Activated naive CD8-positive, alpha-beta T cell treated with anti-CD3 and anti-CD28 coated beads, Interleukin-2, amount 10 ng/mL, durations not matched to agents 7 days and 5 days (primary cell): ENCODE data around the gene MLLT1. TPM values are rescaled to one million over a fixed set of nuclear protein-coding genes. Genes with fewer than 3 reads are reported as not detected.
A peak's percentile ranks its signal among the peaks of the same experiment; 100 is the strongest.

Experiments used
- ATAC-seq: fragments of 150-1000 bp; cut with Tn5 transposase; one replicate; pipeline ENCODE4 v1.10.0; 2021; ENCODE audit warnings: low read depth, moderate library complexity
- POLR2A ChIA-PET: fragments of 350-600 bp; sonication (Branson Sonifier 250); formaldehyde crosslinking; loops from one replicate; lab custom pipeline; 2021; ENCODE audit warnings: antibody characterized with exemption; lab: Charles Lee
- DNase-seq: peaks from one replicate; pipeline ENCODE4 v3.0.0; 2021
- H3K27ac Mint-ChIP-seq: one replicate; pipeline ENCODE4 v1.8.0; 2022; ENCODE audit warnings: mild to moderate bottlenecking, mixed read lengths
- H3K27me3 Mint-ChIP-seq: one replicate; pipeline ENCODE4 v1.8.0; 2022; ENCODE audit warnings: mild to moderate bottlenecking, moderate library complexity, mixed read lengths
- H3K36me3 Mint-ChIP-seq: one replicate; pipeline ENCODE4 v1.8.0; 2021; ENCODE audit warnings: mild to moderate bottlenecking, mixed read lengths
- H3K4me1 Mint-ChIP-seq: one replicate; pipeline ENCODE4 v1.8.0; 2021; ENCODE audit warnings: mixed read lengths
- H3K4me3 Mint-ChIP-seq: one replicate; pipeline ENCODE4 v1.8.0; 2022; ENCODE audit warnings: mild to moderate bottlenecking, moderate library complexity, mixed read lengths
- H3K9me3 Mint-ChIP-seq: one replicate; pipeline ENCODE4 v1.8.0; 2021; ENCODE audit warnings: mixed read lengths
- total RNA-seq, 2 experiments: library from RNA; stranded (reverse); gene quantifications; one replicate each; pipeline ENCODE4 v1.2.3, GENCODE V29; 2021

The MLLT1 gene
- total RNA-seq, 2 experiments from 2014 or later = 37.8 to 42.1 TPM

DNA sequence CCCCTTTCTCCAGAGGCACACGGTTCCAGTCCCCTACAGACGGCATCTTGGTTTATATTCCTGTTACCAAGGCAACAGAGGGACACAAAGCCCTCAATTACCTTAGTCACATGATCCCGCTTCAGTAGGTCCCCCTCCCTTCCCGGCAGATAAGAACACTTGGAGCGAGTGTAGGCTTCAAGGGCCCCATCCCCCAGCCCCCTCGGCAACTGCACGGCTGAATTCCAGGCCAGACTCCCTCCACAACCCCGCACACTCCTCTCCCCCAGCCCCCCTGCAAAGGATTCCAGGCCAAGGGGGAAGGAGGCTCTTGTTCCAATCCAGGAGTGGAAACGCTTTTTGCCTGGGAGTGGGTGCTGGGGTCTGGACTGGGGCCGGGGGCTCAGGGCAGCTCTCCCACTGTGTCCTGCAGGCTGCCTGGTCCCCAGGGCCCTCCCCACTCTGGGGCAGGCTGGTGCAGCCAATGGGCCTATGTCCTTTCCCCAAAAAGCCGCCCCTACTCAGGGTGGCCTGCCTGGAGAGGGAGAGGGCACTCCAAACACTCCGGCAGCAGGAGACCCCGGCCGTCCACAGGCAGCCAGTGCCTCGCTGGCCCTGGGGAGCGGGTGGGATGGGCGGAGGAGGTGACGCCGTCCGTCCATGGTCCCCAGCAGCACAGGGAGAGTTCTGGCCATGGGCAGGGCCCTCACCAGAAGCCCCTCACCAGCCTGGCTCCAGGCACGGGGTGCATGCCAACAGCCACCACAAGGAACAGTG, 62.6 kb downstream of the MLLT1 start:
- no peak for DNase-seq
- H3K27ac Mint-ChIP-seq = no peak overlapping the region

DNA sequence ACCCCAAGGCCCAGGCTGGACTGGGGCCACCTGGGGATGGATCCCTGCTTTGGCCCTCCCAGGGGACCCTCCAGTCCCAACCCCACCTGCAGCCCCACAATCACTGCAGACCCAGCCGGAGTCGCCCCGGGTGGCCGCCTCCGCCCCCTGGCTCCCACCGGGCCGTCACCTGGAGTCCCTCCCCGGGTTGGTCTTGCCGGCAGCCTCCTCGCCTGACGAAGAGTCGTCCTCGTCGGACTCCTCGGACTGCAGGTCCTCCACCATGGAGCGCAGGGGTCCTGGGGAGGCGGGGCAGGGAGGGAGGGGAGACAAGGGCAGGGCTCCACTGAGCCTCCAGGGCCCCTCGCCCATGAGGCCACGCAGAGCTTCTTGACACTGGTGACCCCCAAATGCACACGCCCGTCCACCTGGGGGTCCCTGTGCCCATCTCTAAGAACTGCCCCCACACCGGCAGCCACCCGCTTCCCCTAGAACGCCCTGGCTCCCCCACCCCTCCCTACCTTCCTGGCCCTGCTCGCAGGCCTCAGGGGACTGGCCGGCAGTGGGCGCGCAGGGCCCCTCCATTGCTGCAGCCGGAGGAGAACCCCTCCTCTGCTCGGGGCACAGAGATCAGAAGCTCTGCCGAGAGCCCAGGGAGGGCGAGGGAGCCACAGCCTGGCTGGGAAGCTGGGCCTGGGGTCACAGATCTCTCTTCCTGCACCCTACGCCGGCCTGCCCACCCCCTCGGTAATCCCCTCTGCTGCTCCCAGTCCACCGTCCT, 63.4 kb downstream of the MLLT1 start:
- Mint-ChIP-seq H3K4me1 (no peaks in the 10 kb centered on the region), H3K27me3 (no peaks in the 10 kb centered on the region), H3K4me3 (no peak overlapping the region), H3K9me3 (no peaks in the 10 kb centered on the region), H3K27ac (no peak overlapping the region), H3K36me3 (no peaks in the 10 kb centered on the region)
- peak; percentile 28 for DNase-seq
- ATAC-seq = no peak
- POLR2A ChIA-PET = no interaction called here

More for the DNA sequence above, 62.6 kb downstream of the MLLT1 start:
- H3K27me3 Mint-ChIP-seq = no peaks in the 10 kb centered on the region
- no peaks in the 10 kb centered on the region for H3K36me3 Mint-ChIP-seq
- H3K4me1 Mint-ChIP-seq = no peaks in the 10 kb centered on the region
- POLR2A ChIA-PET = interaction anchor here (0.5 to 1.5 kb wide), 2 partner anchors 48 to 60 kb away, joined by 3 read pairs; no protein-coding TSS in a partner anchor
- no peaks in the 10 kb centered on the region for H3K9me3 Mint-ChIP-seq
- no peak overlapping the region for H3K4me3 Mint-ChIP-seq
- no peak for ATAC-seq

DNA sequence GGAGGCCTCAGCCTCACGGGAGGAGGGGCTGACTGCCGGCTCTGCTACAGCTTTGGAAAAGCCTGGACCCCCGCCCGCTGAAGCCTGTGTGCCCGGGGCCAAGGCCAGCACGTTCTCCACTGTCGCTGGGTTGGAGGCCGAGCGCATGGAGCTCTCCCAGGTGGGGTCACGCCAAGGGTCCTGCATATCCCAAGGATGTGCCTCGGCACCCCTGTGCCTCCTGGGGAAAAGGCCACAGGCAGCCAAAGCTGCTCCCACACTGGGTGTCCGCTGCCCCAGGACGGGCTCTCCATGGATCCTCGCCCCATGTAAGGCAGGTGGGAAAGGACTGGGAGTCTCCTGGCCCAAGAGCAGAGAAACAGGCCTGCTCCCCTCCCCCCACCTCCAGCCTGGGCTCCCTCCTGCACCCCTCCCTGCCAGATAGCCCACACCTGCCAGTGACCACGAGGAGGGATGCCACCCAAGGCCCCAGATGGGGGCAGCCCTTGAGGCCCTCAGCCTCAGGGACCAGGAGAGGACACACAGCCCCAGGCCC, 64.0 kb downstream of the MLLT1 start:
- Mint-ChIP-seq H3K36me3 (no peaks in the 10 kb centered on the region), H3K27ac (no peak overlapping the region), H3K9me3 (no peaks in the 10 kb centered on the region), H3K4me1 (no peaks in the 10 kb centered on the region), H3K4me3 (no peak overlapping the region), H3K27me3 (no peaks in the 10 kb centered on the region)
- ATAC-seq (no peak), DNase-seq (no peak)
- POLR2A ChIA-PET = no interaction called here

DNA sequence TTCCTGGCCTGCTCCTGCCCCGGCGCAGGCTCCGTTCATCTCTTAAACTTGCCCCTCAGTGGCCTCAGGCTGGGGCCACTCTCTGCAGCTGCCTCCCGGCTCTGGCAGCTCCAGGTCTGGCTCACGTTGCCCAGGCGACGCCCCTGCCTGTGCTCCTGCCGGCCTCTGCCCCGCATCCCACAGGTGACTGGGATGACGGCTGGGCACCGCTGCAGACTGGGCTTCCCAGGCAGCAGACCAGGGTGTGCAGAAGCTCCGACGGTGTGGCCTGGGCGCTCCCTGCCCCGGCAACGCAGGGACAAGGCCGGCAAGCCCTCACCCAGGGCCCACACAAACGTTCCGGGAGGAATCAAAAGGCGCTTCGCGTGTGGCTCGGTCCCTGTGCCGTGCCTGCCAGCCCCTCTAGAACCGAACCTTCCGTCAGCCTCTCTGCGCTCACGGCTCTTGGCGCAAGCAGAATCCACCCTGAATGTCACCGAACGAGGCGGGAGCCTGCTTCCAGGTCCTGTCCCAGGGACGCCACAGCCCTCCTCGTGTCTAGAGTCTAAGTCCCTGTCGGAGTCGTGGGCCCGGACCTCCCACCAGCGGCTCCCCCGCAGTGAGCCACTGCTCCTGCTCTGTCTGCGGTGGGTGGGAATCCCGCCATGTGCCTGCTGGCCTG, 64.8 kb downstream of the MLLT1 start:
- Mint-ChIP-seq H3K27ac (no peak overlapping the region), H3K9me3 (no peaks in the 10 kb centered on the region), H3K4me1 (no peaks in the 10 kb centered on the region), H3K4me3 (no peak overlapping the region), H3K36me3 (no peaks in the 10 kb centered on the region), H3K27me3 (no peaks in the 10 kb centered on the region)
- ATAC-seq = no peak
- no peak for DNase-seq
- POLR2A ChIA-PET = interaction anchor here (0.6 kb wide), 1 partner anchor 104 kb away, joined by 3 read pairs; no protein-coding TSS in a partner anchor

DNA sequence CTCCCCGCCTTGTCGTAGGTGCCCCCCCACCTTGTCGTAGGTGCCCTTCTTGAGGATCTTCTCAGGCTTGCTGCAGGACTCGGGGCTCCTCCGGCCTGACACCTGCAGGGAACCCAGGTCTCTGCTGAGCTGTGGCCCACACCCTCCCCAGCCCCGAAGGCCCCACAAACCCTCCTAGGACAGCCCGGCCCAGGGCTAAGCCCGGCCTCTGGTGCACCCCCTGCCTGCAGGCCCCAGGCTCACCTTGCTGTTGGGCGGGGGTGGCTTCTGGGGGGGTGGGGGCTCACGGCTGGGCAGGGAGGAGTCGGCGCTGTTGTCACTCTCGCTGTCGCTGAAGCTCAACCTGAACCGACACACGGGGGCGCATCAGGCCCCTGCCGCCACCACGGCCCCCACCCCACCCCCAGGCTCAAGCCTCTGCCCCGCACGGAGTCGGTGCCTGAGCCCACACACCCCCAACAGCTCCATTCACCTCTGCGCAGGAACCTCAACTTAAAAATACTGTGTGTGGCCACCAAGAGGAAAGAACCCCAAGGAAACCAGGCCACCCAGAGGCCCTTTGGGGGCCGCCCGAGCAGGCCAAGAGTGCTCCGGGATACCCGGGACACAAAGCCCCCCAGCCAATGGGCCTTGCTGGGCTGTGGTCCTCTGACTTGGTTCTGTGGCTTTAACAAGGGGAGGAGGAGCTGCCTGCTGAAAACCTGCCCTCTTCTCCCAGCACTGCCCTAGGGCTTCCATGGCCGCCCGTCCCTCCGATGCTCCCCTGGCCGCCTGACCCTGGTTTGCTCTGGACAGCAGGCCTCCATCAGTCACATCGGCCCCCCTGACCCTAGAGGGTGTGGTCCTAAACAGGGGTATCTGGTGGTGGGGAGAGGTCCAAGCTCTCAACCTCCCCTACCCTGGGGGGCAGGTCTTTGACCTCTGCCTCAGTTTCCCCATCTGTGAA, 65.8 kb downstream of the MLLT1 start:
- no peaks in the 10 kb centered on the region for H3K4me1 Mint-ChIP-seq
- DNase-seq (no peak), ATAC-seq (no peak)
- H3K36me3 Mint-ChIP-seq = no peaks in the 10 kb centered on the region
- no peak overlapping the region for H3K4me3 Mint-ChIP-seq
- H3K27me3 Mint-ChIP-seq = no peaks in the 10 kb centered on the region
- H3K27ac Mint-ChIP-seq = no peak overlapping the region
- POLR2A ChIA-PET = no interaction called here
- no peaks in the 10 kb centered on the region for H3K9me3 Mint-ChIP-seq

DNA sequence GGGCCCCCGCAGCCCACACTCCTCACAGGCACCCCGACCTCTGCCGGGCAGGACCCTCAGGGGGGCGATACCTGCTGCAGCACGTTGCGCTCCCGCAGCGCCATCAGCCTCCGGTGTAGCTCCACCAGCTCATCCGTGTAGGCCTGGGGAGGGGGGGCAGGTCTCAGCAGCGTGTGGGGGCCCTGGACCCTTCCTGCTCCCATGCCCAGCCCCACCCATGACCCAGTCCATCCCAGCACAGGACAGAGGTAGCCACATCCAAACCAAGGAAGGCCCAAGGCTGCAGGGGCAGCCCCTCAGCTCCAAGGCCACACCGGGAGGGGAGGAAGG, 66.5 kb downstream of the MLLT1 start:
- ATAC-seq (no peak), DNase-seq (no peak)
- H3K9me3 Mint-ChIP-seq = no peaks in the 10 kb centered on the region
- no peak overlapping the region for H3K27ac Mint-ChIP-seq
- H3K27me3 Mint-ChIP-seq = no peaks in the 10 kb centered on the region
- POLR2A ChIA-PET = no interaction called here
- no peaks in the 10 kb centered on the region for H3K36me3 Mint-ChIP-seq
- H3K4me3 Mint-ChIP-seq = no peak overlapping the region
- no peaks in the 10 kb centered on the region for H3K4me1 Mint-ChIP-seq

DNA sequence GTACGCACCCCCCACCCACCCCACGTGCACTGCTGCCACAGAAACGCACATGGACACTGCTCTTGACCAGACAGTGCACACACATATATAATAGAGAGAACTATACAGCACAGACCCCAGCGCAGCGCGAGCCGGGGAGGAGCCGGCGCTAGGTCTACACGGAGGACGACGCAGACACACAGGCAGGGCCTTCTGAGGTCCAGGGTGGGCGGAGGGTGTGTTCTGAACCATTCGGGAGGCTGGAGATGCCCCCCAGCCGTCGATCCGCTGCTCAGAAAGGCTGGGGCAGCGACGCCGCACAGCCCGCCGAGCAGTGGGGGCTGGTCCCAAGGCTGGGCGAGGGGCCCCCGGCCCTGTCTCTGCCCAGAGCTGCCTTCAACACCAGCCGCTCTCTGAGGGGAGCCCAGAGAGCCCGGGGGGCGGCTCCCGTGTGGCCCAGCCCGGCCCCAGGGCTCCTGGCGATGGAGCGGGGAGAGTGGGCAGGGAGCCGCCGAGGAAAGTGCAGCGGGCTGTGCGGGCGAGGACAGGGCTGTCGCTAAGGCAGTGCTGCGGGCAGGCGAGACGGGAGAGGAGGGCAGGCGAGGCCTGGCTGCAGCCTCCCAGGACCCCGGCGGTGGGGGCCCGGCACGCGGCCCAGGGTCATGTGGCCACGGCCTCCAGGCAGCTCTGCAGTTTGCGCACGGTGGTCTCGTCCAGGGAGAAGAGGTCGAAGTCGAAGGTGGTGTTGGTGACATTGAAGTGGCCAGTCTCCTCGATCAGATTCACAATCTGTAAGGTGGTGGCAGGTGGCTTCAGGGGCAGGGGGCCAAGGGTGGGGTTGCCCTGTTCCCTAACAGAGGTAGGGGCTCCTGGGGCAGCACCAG, 67.1 kb downstream of the MLLT1 start:
- H3K4me1 Mint-ChIP-seq = no peaks in the 10 kb centered on the region
- H3K27ac Mint-ChIP-seq = no peak overlapping the region
- ATAC-seq = no peak

DNA sequence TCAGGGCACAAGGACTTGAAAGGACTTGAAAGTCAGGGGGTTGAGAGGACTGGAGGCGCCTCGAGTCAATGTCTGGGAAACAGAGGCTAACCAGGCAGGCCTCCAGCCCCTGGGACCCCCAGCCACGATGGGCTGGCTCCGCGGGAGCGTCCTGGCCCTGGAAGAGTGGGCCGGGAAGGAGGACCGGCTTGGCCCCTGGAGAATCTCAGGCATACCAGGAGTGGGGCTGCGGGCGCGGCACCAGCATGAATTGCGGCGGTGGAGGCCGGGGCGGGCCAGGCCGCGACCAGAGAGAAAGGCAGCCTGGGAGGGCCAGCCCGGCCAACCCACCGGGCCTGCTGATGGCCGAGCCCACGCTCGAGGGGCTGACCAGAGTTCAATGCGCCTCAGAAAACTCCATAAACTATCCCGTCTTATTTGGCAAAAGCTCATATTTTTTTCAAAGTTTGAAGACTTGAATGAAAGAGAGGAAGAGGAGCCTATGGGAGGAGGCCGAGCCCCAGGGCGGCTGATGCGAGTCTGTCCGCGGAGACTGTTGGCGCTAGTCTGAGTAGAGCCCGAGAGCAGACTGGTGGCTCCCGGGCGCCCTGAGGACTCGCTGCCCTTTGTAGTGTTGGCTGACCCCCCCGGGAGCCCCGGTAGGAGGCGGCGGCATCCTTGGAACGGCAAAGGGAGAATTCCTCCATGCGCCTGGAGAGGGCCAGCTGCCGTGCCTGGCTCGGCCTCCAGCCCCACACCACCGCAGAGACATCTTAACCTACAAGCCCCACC, 68.0 kb downstream of the MLLT1 start:
- H3K27ac Mint-ChIP-seq = no peak overlapping the region
- H3K27me3 Mint-ChIP-seq = no peaks in the 10 kb centered on the region
- H3K36me3 Mint-ChIP-seq = no peaks in the 10 kb centered on the region
- no peak for DNase-seq
- no peaks in the 10 kb centered on the region for H3K4me1 Mint-ChIP-seq
- no peaks in the 10 kb centered on the region for H3K9me3 Mint-ChIP-seq
- H3K4me3 Mint-ChIP-seq = no peak overlapping the region
- POLR2A ChIA-PET = no interaction called here
- no peak for ATAC-seq

More for the DNA sequence above, 67.1 kb downstream of the MLLT1 start:
- H3K36me3 Mint-ChIP-seq = no peaks in the 10 kb centered on the region
- DNase-seq = no peak
- H3K9me3 Mint-ChIP-seq = no peaks in the 10 kb centered on the region
- POLR2A ChIA-PET = no interaction called here
- no peak overlapping the region for H3K4me3 Mint-ChIP-seq
- H3K27me3 Mint-ChIP-seq = no peaks in the 10 kb centered on the region

DNA sequence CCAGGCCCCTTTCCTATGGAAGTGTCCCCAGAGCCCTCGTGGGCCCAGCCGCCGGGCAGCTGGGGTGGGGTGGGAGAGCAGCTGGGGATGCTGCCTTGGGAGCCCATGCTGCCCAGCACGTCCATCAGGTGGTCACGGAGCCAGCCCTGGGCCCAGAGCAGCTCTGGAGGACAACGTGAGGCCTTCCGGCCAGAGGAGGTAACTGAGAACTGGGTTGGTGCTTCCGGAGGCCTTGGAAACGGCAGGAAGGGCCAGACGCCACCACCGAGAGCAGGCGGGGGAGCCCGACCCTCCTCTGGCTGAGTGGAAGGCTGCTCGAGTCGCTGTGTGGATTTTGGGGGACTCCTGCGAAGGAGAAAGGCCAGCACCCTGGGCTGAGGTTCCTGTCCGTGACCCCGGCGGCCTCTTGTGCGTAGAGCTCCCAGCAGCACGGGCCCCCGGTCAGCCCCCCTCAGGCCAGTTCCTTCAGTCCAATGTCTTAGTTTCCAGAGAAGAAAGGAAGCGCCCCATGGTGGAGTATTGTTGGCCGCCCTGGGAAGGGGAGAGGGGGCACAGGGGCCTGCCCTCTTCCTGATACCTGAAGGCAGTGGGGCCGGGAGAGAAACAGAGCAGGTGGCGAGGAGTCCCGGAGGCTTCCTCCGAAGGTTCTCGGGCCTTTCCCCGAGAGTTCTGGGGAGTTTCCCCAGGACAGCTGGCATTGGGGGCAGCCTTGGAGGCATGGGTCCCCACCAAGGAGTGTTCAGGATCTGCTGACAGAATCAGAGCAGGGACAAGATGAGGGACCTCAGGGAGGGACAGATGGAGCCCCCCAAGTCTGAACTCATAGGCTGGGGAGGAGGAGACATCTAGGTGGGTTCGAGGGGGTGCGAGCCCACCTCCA, 68.8 kb downstream of the MLLT1 start:
- Mint-ChIP-seq H3K27ac (no peak overlapping the region), H3K27me3 (no peaks in the 10 kb centered on the region), H3K36me3 (no peaks in the 10 kb centered on the region), H3K4me1 (no peaks in the 10 kb centered on the region), H3K4me3 (no peak overlapping the region), H3K9me3 (no peaks in the 10 kb centered on the region)
- no peak for DNase-seq
- ATAC-seq = no peak
- POLR2A ChIA-PET = no interaction called here

DNA sequence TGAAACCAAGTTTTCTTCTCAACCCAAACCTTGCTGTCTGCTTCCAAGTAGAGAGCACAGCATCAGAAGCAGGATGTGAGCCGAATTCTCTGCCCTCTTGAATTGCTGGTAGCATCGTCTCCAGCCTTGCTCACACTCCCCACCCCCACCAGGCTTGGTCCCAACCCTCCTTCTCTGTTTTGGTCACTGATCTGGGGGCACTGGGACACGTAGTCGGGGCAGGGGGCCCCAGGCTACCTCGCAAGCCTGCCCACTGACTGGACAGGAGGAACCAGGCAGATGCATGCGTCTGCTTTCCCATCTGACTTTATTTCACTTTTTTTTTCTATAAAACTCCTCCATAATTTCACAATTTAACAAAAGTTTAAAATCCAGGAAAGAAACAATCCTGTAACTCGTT, 69.7 kb downstream of the MLLT1 start:
- Mint-ChIP-seq H3K4me3 (no peak overlapping the region), H3K9me3 (no peaks in the 10 kb centered on the region), H3K36me3 (no peaks in the 10 kb centered on the region), H3K27ac (no peak overlapping the region), H3K27me3 (no peaks in the 10 kb centered on the region), H3K4me1 (no peaks in the 10 kb centered on the region)
- DNase-seq = no peak
- no peak for ATAC-seq
- POLR2A ChIA-PET = no interaction called here

DNA sequence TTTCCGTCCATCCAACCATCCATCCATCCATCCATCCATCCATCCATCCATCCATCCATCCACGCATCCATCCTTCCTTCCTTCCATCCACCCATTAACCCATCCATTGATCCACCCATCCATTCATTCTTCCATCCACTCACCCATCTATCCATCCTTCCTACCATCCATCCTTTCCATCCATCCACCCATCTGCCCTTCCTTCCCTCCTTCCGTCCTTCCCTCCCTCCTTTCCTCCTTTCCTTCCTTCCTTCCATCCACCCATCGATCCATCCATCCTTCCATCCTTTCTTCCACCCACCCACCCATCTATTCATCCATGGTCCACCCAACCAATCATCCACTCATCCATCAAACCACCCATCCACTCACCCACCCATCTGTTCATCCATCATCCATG, 70.1 kb downstream of the MLLT1 start:
- no peak overlapping the region for H3K27ac Mint-ChIP-seq

More for the DNA sequence above, 70.1 kb downstream of the MLLT1 start:
- H3K36me3 Mint-ChIP-seq = no peaks in the 10 kb centered on the region
- no peaks in the 10 kb centered on the region for H3K4me1 Mint-ChIP-seq
- H3K4me3 Mint-ChIP-seq = no peak overlapping the region
- H3K9me3 Mint-ChIP-seq = no peaks in the 10 kb centered on the region
- DNase-seq (no peak), ATAC-seq (no peak)
- H3K27me3 Mint-ChIP-seq = no peaks in the 10 kb centered on the region
- POLR2A ChIA-PET = no interaction called here
